IMR-90 (cell line): ENCODE measurements around the gene COMMD1.

Experiments
- CTCF ChIP-seq: conservative IDR thresholded peaks from 2 replicates; pipeline ENCODE4 v1.5.1; 2012; ENCODE audit warnings: mild to moderate bottlenecking, low read depth, low read length, improper control_type of control experiment
- MAFK ChIP-seq: IDR thresholded peaks from 2 replicates; pipeline ENCODE4 v1.6.1; 2012; ENCODE audit warnings: low read depth, low read length, improper control_type of control experiment
- MXI1 ChIP-seq: IDR thresholded peaks from 2 replicates; pipeline ENCODE4 v1.6.1; 2012; ENCODE audit warnings: low read depth, mild to moderate bottlenecking, low read length, moderate library complexity, borderline replicate concordance
- POLR2A ChIP-seq: IDR thresholded peaks from 2 replicates; pipeline ENCODE4 v1.6.1; 2012; ENCODE audit warnings: mild to moderate bottlenecking, low read depth, low read length
- RAD21 ChIP-seq: IDR thresholded peaks from 2 replicates; pipeline ENCODE4 v1.6.1; 2012; ENCODE audit warnings: low read length, improper control_type of control experiment
- RCOR1 ChIP-seq: IDR thresholded peaks from 2 replicates; pipeline ENCODE4 v1.6.1; 2012; ENCODE audit warnings: mild to moderate bottlenecking, low read length, improper control_type of control experiment; ENCODE audit not compliant: insufficient replicate concordance

- TF ChIP-seq CTCF (0 out of 2 replicates have a peak, but pooled peaks have one; percentile 15), MXI1 (no peak), MAFK (no peak), RAD21 (no peak), RCOR1 (no peak), POLR2A (no peak)
Observed at GRCh38 chr2:62014102-62014501, 108.6 kb downstream of the COMMD1 start.
